Endothelial cell of umbilical vein (primary cell): ENCODE measurements around the gene MAP2K5. TPM values are rescaled to one million over a fixed set of nuclear protein-coding genes. Genes with fewer than 3 reads are reported as not detected.

Experiments
- BruUV-seq: library from RNA; stranded (reverse); fragments of 400-500 nt; replicated peaks from 2 replicates; lab custom pipeline; 2021; lab: Mats Ljungman, UMichigan
- CTCF ChIA-PET: fragments of 300-600, 350-600 bp; sonication (Branson Sonifier 250); formaldehyde crosslinking; loops from one replicate; lab custom pipeline; 2021; ENCODE audit warnings: antibody characterized with exemption, inconsistent platforms; lab: Charles Lee
- POLR2A ChIA-PET: fragments of 300-600, 350-600 bp; sonication (Branson Sonifier 250); formaldehyde crosslinking; loops from one replicate; lab custom pipeline; 2021; ENCODE audit warnings: antibody characterized with exemption, inconsistent platforms; lab: Charles Lee
- DNase-seq: peaks from one replicate; pipeline ENCODE4 v3.0.0-alpha.2; 2011; ENCODE audit warnings: low read depth, low spot score
- FAIRE-seq: peaks from 2 replicates; lab custom pipeline; 2011; peaks lifted over from hg19 to GRCh38; lab: Jason Lieb, UNC
- H2AFZ ChIP-seq: 2 replicates; pipeline ENCODE4 v1.6.0; 2012; ENCODE audit warnings: low read depth, low read length, control low read depth, inconsistent platforms
- H3K27ac ChIP-seq: 2 replicates; pipeline ENCODE4 v1.5.1; 2011; ENCODE audit warnings: low read depth, mild to moderate bottlenecking, control low read depth, low read length, moderate library complexity; ENCODE audit not compliant: insufficient read depth
- H3K27me3 ChIP-seq, 2 experiments: 2 replicates each; pipeline versions ENCODE4 v1.6.0 to v1.6.1; 2011; ENCODE audit warnings: low read length in 2 of 2, mixed read lengths in 1 of 2; ENCODE audit not compliant: control insufficient read depth in 2 of 2, insufficient read depth in 2 of 2
- H3K36me3 ChIP-seq, 2 experiments: 2 replicates in 1 of 2; 3 replicates in 1 of 2; pipeline ENCODE4 v1.5.1; 2011; ENCODE audit warnings: low read length in 2 of 2, mild to moderate bottlenecking in 1 of 2, moderate library complexity in 1 of 2; ENCODE audit not compliant: control insufficient read depth in 2 of 2, insufficient read depth in 2 of 2; ENCODE audit errors: extremely low read depth in 1 of 2
- H3K4me1 ChIP-seq: 3 replicates; pipeline ENCODE4 v1.5.1; 2011; ENCODE audit warnings: mild to moderate bottlenecking, low read length; ENCODE audit not compliant: control insufficient read depth, insufficient read depth; ENCODE audit errors: extremely low read depth
- H3K4me2 ChIP-seq: 2 replicates; pipeline ENCODE4 v1.6.1; 2011; ENCODE audit warnings: low read length, control low read depth, mixed read lengths; ENCODE audit not compliant: insufficient read depth
- H3K4me3 ChIP-seq, 3 experiments: fragments of 200-600 bp in 1 of 3; sonication (generic), shearing (Covaris generic) in 1 of 3; replicated peaks in 1 of 3; 2 replicates each; pipeline ENCODE4 v1.5.1; 2011 to 2016; ENCODE audit warnings: control low read depth in 3 of 3, low read length in 3 of 3, mild to moderate bottlenecking in 2 of 3, inconsistent platforms in 1 of 3, low read depth in 1 of 3, moderate library complexity in 1 of 3; ENCODE audit not compliant: insufficient read depth in 1 of 3
- H3K79me2 ChIP-seq: 2 replicates; pipeline ENCODE4 v1.6.0; 2012; ENCODE audit warnings: low read length, inconsistent platforms; ENCODE audit not compliant: control insufficient read depth, insufficient read depth
- H3K9ac ChIP-seq: replicated peaks from 2 replicates; pipeline ENCODE3; 2011; ENCODE audit warnings: low read length, control low read depth; ENCODE audit not compliant: insufficient read depth; ENCODE audit errors: extremely low read depth
- H3K9me1 ChIP-seq: replicated peaks from 3 replicates; pipeline ENCODE4 v1.6.0; 2011; ENCODE audit warnings: mild to moderate bottlenecking, low read length; ENCODE audit not compliant: control insufficient read depth, insufficient read depth; ENCODE audit errors: extremely low read depth
- H3K9me3 ChIP-seq: replicated peaks from 2 replicates; pipeline ENCODE4 v1.5.1; 2012; ENCODE audit warnings: low read length, inconsistent platforms; ENCODE audit not compliant: control insufficient read depth, insufficient read depth
- H4K20me1 ChIP-seq: replicated peaks from 2 replicates; pipeline ENCODE3; 2011; ENCODE audit warnings: mild to moderate bottlenecking, low read length; ENCODE audit not compliant: control insufficient read depth, insufficient read depth; ENCODE audit errors: extremely low read depth
- CTCF ChIP-seq, 2 donors: IDR thresholded peaks; 1 replicate in 1 of 2; 2 replicates in 1 of 2; pipeline ENCODE4 v1.5.1; 2011; ENCODE audit warnings: low read length in 2 of 2, mild to moderate bottlenecking in 2 of 2, moderate library complexity in 2 of 2, control low read depth in 1 of 2, inconsistent platforms in 1 of 2, low read depth in 1 of 2; ENCODE audit not compliant: insufficient read depth in 1 of 2; ENCODE audit errors: extremely low read depth in 1 of 2
- EZH2 ChIP-seq: IDR thresholded peaks from 2 replicates; pipeline ENCODE4 v1.6.1; 2012; ENCODE audit warnings: borderline replicate concordance, low read depth, mild to moderate bottlenecking, moderate library complexity, low read length, inconsistent platforms; ENCODE audit not compliant: severe bottlenecking
- FOS ChIP-seq: IDR thresholded peaks from 2 replicates; pipeline ENCODE4 v1.6.1; 2011; ENCODE audit warnings: mild to moderate bottlenecking, low read length, moderate library complexity, borderline replicate concordance; ENCODE audit not compliant: insufficient read depth
- GATA2 ChIP-seq: IDR thresholded peaks from 2 replicates; pipeline ENCODE4 v1.7.0; 2011; ENCODE audit warnings: low read depth, mild to moderate bottlenecking, moderate library complexity, mixed read lengths, low read length; ENCODE audit not compliant: insufficient read length, insufficient read depth
- JUN ChIP-seq: IDR thresholded peaks from 2 replicates; pipeline ENCODE4 v1.6.1; 2011; ENCODE audit warnings: borderline replicate concordance, low read depth; ENCODE audit not compliant: insufficient read length, insufficient read depth
- MAX ChIP-seq: IDR thresholded peaks from 2 replicates; pipeline ENCODE4 v1.6.1; 2011; ENCODE audit not compliant: insufficient read depth, insufficient read length
- MYC ChIP-seq: IDR thresholded peaks from one replicate; pipeline ENCODE4 v1.6.1; 2011; ENCODE audit warnings: mild to moderate bottlenecking, low read depth, low read length
- POLR2A ChIP-seq: IDR thresholded peaks from 2 replicates; pipeline ENCODE4 v1.6.1; 2012; ENCODE audit warnings: low read depth, mild to moderate bottlenecking, control low read depth, low read length
- POLR2AphosphoS5 ChIP-seq: IDR thresholded peaks from 2 replicates; pipeline ENCODE4 v1.6.1; 2012; ENCODE audit warnings: low read depth, mild to moderate bottlenecking, control low read depth, low read length, moderate library complexity; ENCODE audit not compliant: insufficient read depth
- dilution Hi-C: fragments of 300-500 bp; cut with MboI; formaldehyde crosslinking; loops from one replicate; pipeline ENCODE4 v1.15.0; 2019; ENCODE audit warnings: low sequenced_read_pairs; ENCODE audit not compliant: extremely low pct_ligation_motif_present
- intact Hi-C: fragments of 100-400 bp; cut with micrococcal nuclease; formaldehyde crosslinking; loops from one replicate; pipeline ENCODE4 v1.10.0; 2022
- polyA plus RNA-seq, 4 experiments: library from polyadenylated mRNA; depleted of rRNA in 3 of 4; stranded (reverse) in 3 of 4; unstranded in 1 of 4; fragments of >200 nt; gene quantifications; 2 replicates each; pipeline versions ENCODE4 v1.2.1 to v1.2.3, GENCODE V29; 2011 to 2012; ENCODE audit warnings: missing spikeins in 1 of 4
- total RNA-seq: library from RNA; stranded (reverse); gene quantifications from 2 replicates; pipeline ENCODE4 v1.2.3, GENCODE V29; 2021

Gene MAP2K5
- total and polyA plus RNA-seq, 2 donors (not counting 3 experiments of a cell fraction or from before 2014, with no cell fraction given) = 4.9 to 24.7 TPM

GRCh38 chr15:67578020-67578600, 35.6 kb downstream of the MAP2K5 start:
- H3K79me2 ChIP-seq = no peaks in the 10 kb centered on the region
- H3K27ac ChIP-seq = no peak overlapping the region
- H3K9ac ChIP-seq = no peak overlapping the region
- intact Hi-C loops (no loop called here), dilution Hi-C loops (no loop called here)
- H4K20me1 ChIP-seq = no peaks in the 10 kb centered on the region
- TF ChIP-seq GATA2 (no peak), CTCF (IDR thresholded peaks at IDR 0.05; ENCODE audit: extremely low read depth in 1 of 2, insufficient read depth in 1 of 2, low read depth in 1 of 2, low read length in 2 of 2) (no peak), MAX (no peak), MYC (no peak), EZH2 (no peak), POLR2A (no peak), JUN (no peak), POLR2AphosphoS5 (no peak), FOS (no peak)
- H3K9me3 ChIP-seq = no peaks in the 10 kb centered on the region
- FAIRE-seq (no peak), DNase-seq (no peak)
- H2AFZ ChIP-seq = no peak overlapping the region
- H3K27me3 ChIP-seq = no peaks in the 10 kb centered on the region
- peaks cover 3% of the 10 kb centered on the region for H3K4me1 ChIP-seq
- no peak overlapping the region for H3K4me2 ChIP-seq
- CTCF ChIA-PET = no interaction called here
- no peaks in the 10 kb centered on the region for H3K9me1 ChIP-seq
- no TSS peak for BruUV-seq
- no peaks in the 10 kb centered on the region for H3K36me3 ChIP-seq
- H3K4me3 ChIP-seq = no peak overlapping the region
- POLR2A ChIA-PET = no interaction called here
